HepG2 (cell line): ENCODE results near the gene EML2. TPM values are rescaled to one million over a fixed set of nuclear protein-coding genes. Genes with fewer than 3 reads are reported as not detected.

Experiments
- BATF2 ChIP-seq: sonication (generic); formaldehyde crosslinking; IDR thresholded peaks from 2 replicates; pipeline ENCODE4 v1.8.0; 2022; ENCODE audit warnings: mild to moderate bottlenecking, missing genetic modification reagents, moderate library complexity
- NR3C1 ChIP-seq: sonication (generic); formaldehyde crosslinking; IDR thresholded peaks from 2 replicates; pipeline ENCODE4 v1.4.0; 2020; ENCODE audit warnings: missing genetic modification reagents
- RBFOX2 ChIP-seq: fragments of 200-400 bp; formaldehyde crosslinking; IDR thresholded peaks from 2 replicates; pipeline ENCODE4 v1.6.1; 2017; ENCODE audit warnings: low read depth, mild to moderate bottlenecking, low read length
- SP4 ChIP-seq: sonication (generic); formaldehyde crosslinking; IDR thresholded peaks from 2 replicates; pipeline ENCODE4 v1.8.1; 2023; ENCODE audit warnings: mild to moderate bottlenecking, missing genetic modification reagents
- ZHX2 ChIP-seq, 2 experiments: sonication (generic) in 1 of 2; formaldehyde crosslinking in 1 of 2; IDR thresholded peaks; 2 replicates each; pipeline versions ENCODE4 v1.6.1 to v1.9.0; 2014 to 2022; ENCODE audit warnings: antibody characterized with exemption in 1 of 2, borderline replicate concordance in 1 of 2, inconsistent platforms in 1 of 2, low read depth in 1 of 2, missing genetic modification reagents in 1 of 2
- ZKSCAN5 ChIP-seq: sonication (generic); formaldehyde crosslinking; IDR thresholded peaks from 2 replicates; pipeline ENCODE4 v1.5.1; 2020; ENCODE audit warnings: mild to moderate bottlenecking, missing genetic modification reagents
- ZNF18 ChIP-seq: sonication (generic); formaldehyde crosslinking; IDR thresholded peaks from 2 replicates; pipeline ENCODE4 v1.8.0; 2022; ENCODE audit warnings: mild to moderate bottlenecking, missing genetic modification reagents; ENCODE audit not compliant: insufficient replicate concordance
- ZNF687 ChIP-seq: sonication (generic); formaldehyde crosslinking; IDR thresholded peaks from 2 replicates; pipeline ENCODE4 v1.5.1; 2020; ENCODE audit warnings: mild to moderate bottlenecking, missing genetic modification reagents, moderate library complexity
- ZZZ3 ChIP-seq: sonication (generic); formaldehyde crosslinking; IDR thresholded peaks from 2 replicates; pipeline ENCODE4 v1.4.0; 2020; ENCODE audit warnings: missing genetic modification reagents, mild to moderate bottlenecking, borderline replicate concordance
- polyA plus RNA-seq, 8 experiments: library from polyadenylated mRNA; depleted of rRNA in 3 of 8; stranded (reverse) in 7 of 8; unstranded in 1 of 8; fragments of >200 nt; fragmentation: Illumina TruSeq in 4 of 8; extraction: Trizol in 4 of 8; gene quantifications; 2 replicates each; pipeline versions ENCODE4 v1.2.1 to v1.2.3, GENCODE V29; 2011 to 2016; ENCODE audit warnings: low read depth in 4 of 8, missing spikeins in 1 of 8, mixed read lengths in 1 of 8; ENCODE audit not compliant: insufficient read depth in 1 of 8
- total RNA-seq, 5 experiments: library from RNA; depleted of rRNA; stranded (reverse); fragments of >200 nt; fragmentation: Illumina TruSeq; extraction: Trizol; gene quantifications; 2 replicates each; pipeline ENCODE4 v1.2.3, GENCODE V29; 2016; ENCODE audit warnings: low read depth in 1 of 5
- TF ChIP-seq, protein P1 (sequence below): IDR thresholded peaks from 2 replicates; pipeline ENCODE4 v1.6.1; 2018; ENCODE audit warnings: missing genetic modification reagents, mild to moderate bottlenecking, missing compliant biosample characterization

The EML2 gene
- total and polyA plus RNA-seq, 2 of the 13 experiments (the other 11 are each of a cell fraction or from before 2014, with no cell fraction given): 7.3 to 12.9 TPM

GRCh38 chr19:45584332-45585157, 54.7 kb downstream of the EML2 start, which contains the start of gene OPA3 (continued):
- peak; percentile 100 for TF ChIP-seq ZHX2 (IDR thresholded peaks at IDR 0.05; ENCODE audit: low read depth)
- no peak for TF ChIP-seq ZHX2 (CRISPR knock-in tag; IDR thresholded peaks at IDR 0.05; ENCODE audit: borderline replicate concordance)
- peak; percentile 32 for TF ChIP-seq ZNF18
- no peak for TF ChIP-seq BATF2 (CRISPR knock-in tag)
- TF ChIP-seq RBFOX2: peak; percentile 85
- TF ChIP-seq, protein P1, sequence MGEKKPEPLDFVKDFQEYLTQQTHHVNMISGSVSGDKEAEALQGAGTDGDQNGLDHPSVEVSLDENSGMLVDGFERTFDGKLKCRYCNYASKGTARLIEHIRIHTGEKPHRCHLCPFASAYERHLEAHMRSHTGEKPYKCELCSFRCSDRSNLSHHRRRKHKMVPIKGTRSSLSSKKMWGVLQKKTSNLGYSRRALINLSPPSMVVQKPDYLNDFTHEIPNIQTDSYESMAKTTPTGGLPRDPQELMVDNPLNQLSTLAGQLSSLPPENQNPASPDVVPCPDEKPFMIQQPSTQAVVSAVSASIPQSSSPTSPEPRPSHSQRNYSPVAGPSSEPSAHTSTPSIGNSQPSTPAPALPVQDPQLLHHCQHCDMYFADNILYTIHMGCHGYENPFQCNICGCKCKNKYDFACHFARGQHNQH (CRISPR knock-in tag): no peak; the same call in 1 of the 2 replicates
- TF ChIP-seq NR3C1 (CRISPR knock-in tag): no peak
- peak; percentile 92 for TF ChIP-seq ZNF687 (CRISPR knock-in tag)
- TF ChIP-seq ZZZ3: peak; percentile 71; the same call in 1 of the 2 replicates
- peak; percentile 90; the same call in 1 of the 2 replicates for TF ChIP-seq SP4 (CRISPR knock-in tag)
- TF ChIP-seq ZKSCAN5 (CRISPR knock-in tag): no peak
